ENCODE data around the gene VN1R2.
"Not testable (repeated sequence)": the region's sequence is repeated elsewhere in the genome, so short reads cannot be mapped to it uniquely, and the experiment has no call there.

VN1R2 gene, protein sequence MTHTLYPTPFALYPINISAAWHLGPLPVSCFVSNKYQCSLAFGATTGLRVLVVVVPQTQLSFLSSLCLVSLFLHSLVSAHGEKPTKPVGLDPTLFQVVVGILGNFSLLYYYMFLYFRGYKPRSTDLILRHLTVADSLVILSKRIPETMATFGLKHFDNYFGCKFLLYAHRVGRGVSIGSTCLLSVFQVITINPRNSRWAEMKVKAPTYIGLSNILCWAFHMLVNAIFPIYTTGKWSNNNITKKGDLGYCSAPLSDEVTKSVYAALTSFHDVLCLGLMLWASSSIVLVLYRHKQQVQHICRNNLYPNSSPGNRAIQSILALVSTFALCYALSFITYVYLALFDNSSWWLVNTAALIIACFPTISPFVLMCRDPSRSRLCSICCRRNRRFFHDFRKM

DNA sequence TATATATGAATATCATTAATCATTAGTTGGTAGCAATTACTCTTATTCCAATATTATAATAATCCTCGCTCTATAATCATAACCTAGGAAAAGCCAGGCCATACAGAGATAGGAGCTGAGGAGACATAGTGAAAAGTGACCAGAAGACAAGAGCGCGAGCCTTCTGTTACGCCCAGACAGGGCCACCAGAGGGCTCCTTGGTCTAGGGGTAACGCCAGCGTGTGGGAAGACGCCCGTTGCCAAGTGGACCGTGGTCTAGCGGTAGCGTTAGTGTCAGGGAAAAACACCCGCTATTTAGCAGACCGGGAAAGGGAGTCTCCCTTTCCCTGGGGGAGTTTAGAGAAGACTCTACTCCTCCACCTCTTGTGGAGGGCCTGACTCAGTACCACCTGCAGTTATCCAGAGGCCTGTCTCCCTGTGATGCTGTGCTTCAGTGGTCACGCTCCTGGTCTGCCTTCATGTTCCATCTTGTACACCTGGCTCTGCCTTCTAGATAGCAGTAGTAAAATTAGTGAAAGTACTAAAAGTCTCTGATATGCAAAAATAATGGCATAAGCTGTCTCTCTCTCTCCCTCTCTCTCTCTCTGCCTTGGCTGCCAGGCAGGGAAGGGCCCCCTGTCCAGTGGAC, at the start of gene VN1R2:
TSS of gene VN1R2 (plus strand) at position 578 of the 628 bp plus-strand sequence. CDS start 84 bp downstream, outside the sequence.
- in situ Hi-C loops (cut with HindIII; ENCODE audit: low pct_ligation_motif_present, low pct_unique_long_range_greater_than_20kb, low sequenced_read_pairs); DNase-seq: not testable (repeated sequence)

DNA sequence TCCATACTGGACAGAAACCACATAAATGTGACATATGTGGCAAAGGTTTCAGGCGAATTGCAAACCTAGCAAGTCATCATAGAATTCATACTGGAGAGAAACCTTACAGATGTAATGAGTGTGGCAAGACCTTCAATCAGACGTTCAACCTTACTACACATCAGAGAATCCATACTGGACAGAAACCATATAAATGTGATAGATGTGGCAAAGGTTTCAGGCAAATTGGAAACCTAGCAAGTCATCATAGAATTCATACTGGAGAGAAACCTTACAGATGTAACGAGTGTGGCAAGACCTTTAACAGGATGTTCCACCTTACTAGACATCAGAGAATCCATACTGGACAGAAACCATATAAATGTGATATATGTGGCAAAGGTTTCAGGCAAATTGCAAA, 46.5 kb upstream of the VN1R2 start:
- DNase-seq; in situ Hi-C loops (cut with HindIII; ENCODE audit: low pct_ligation_motif_present, low pct_unique_long_range_greater_than_20kb, low sequenced_read_pairs): not testable (repeated sequence)

- in situ Hi-C loops (cut with HindIII; ENCODE audit: low pct_ligation_motif_present, low pct_unique_long_range_greater_than_20kb, low sequenced_read_pairs): no loop called here
Measured at GRCh38 chr19:53212703-53213320, 45.3 kb upstream of the VN1R2 start.

GRCh38 chr19:53222716-53223115, 35.4 kb upstream of the VN1R2 start:
- DNase-seq; in situ Hi-C loops (cut with HindIII; ENCODE audit: low pct_ligation_motif_present, low pct_unique_long_range_greater_than_20kb, low sequenced_read_pairs): not testable (repeated sequence)

More at GRCh38 chr19:53212703-53213320, 45.3 kb upstream of the VN1R2 start:
- no peak for DNase-seq

GRCh38 chr19:53224606-53225005, 33.5 kb upstream of the VN1R2 start:
- DNase-seq: no peak
- in situ Hi-C loops (cut with HindIII; ENCODE audit: low pct_ligation_motif_present, low pct_unique_long_range_greater_than_20kb, low sequenced_read_pairs): no loop called here

DNA sequence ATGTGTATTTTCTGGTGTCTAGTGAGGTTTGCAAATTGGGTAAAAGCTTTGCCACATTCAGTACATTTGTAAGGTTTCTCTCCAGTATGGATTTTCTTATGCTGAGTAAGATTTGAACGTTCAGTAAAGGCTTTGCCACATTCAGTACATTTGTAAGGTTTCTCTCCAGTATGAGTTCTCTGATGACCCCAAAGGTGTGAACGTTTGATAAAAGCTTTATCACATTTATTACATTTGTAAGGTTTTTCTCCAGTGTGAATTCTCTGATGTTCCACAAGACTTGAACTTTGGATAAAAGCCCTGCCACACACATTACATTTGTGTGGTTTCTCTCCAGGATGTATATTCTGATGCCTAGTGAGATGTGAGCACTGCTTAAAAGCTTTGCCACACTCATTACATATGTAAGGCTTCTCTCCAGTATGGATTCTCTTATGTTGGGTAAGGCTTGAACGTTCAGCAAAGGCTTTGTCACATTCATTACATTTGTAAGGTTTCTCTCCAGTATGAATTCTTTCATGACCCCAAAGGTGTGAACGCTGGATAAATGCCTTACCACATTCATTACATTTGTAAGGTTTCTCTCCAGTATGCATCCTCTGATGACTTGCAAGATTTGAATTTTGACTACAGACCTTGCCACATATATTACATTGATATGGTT, 20.8 kb upstream of the VN1R2 start:
- no peak for DNase-seq
- in situ Hi-C loops (cut with HindIII; ENCODE audit: low pct_ligation_motif_present, low pct_unique_long_range_greater_than_20kb, low sequenced_read_pairs): no loop called here

- in situ Hi-C loops (cut with HindIII; ENCODE audit: low pct_ligation_motif_present, low pct_unique_long_range_greater_than_20kb, low sequenced_read_pairs): no loop called here
- DNase-seq: no peak
Measured at GRCh38 chr19:53246498-53246897, 11.6 kb upstream of the VN1R2 start.

DNA sequence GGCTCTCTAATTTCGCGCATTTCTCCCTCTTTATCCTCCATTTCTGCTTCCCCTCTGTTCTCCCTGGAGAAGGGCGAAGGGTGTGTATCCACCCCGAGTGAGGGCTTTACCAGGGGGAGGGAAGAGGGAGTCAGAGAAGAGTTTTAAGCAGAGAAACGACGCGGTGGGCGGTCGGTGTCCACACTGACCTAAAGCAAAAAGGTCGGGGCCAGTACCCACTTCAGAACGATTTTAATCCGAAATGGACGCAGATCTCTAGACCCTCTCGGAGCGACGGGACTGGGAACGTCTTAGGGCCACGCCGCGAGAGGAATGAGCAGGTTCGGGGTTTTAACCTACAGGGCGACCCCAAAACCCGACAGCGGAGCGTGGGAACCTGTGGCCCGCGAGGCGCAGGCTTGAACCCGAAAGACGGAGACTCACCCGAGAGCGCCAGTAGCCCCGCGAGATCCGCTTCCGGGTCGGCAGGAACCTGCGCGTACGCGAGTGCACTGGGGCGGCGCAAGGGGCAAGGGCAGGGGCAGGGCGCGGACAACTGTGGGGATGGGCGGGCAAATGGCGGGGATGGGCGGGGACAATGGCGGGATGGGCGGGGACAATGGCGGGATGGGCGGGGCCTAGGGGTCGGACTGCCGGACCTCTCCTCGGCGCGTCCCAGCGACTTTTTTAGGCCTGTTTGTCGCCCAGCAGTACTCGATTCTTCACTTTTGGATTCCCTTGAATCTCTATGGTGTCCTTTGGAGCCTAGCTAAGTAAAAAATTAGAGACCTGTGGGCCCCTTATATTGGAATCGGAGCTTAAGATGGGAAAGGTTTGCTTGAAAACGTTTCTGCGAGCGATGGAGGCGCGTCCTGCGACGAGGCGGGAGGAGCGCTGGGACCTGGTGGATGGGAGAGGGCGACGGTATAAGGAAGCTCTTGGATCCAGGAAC, 3.4 kb upstream of the VN1R2 start, which contains the start of gene ZNF677:
TSS of gene ZNF677 (minus strand) at position 463 of the 931 bp plus-strand sequence. CDS start 3,323 bp downstream, outside the sequence.
- no peak for DNase-seq
- in situ Hi-C loops (cut with HindIII; ENCODE audit: low pct_ligation_motif_present, low pct_unique_long_range_greater_than_20kb, low sequenced_read_pairs): no loop called here

DNA sequence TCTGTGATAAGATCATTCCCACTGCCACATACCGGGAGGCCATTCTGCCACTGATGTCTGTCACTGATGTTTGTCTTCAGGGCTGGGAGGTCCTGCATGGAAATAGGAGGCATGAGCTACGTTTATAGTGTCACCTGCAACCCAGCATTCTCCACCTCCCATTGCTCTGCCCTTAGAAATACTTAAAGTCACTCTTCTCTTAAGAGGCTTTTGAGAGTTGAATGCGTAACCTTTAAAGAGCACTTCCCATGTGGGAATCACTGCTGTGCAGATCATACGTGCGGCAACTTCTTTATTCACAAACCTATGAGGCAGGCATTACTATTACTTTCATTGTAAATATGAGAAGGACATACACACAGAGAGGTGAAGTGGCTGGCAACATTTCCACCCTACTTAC, 9.5 kb downstream of the VN1R2 start, which contains the start of gene VN1R4:
TSS of gene VN1R4 (minus strand) at position 101 of the 400 bp plus-strand sequence. CDS start at position 43, 58 bp downstream.
- in situ Hi-C loops (cut with HindIII; ENCODE audit: low pct_ligation_motif_present, low pct_unique_long_range_greater_than_20kb, low sequenced_read_pairs); DNase-seq: not testable (repeated sequence)

- DNase-seq; in situ Hi-C loops (cut with HindIII; ENCODE audit: low pct_ligation_motif_present, low pct_unique_long_range_greater_than_20kb, low sequenced_read_pairs): not testable (repeated sequence)
Measured at GRCh38 chr19:53269861-53270260, 11.8 kb downstream of the VN1R2 start.

DNA sequence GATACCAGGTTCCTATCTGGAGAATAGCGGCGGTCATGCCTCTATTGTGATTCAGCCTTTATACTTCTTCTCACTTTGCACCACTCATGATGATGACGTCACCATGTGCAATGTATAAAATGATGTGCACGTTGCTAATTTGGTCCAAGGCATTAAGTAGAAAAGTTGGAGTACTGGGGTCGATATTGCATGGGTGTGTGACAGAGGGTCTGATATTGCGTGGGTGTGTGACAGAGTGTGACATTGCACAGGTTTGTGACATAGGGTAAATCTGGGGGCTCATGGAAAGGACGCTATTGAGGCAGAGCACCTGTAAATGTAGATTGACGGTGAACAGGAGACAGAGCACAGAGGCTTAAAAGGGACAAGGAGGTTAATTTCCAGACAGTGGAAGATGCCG, 14.0 kb downstream of the VN1R2 start:
- in situ Hi-C loops (cut with HindIII; ENCODE audit: low pct_ligation_motif_present, low pct_unique_long_range_greater_than_20kb, low sequenced_read_pairs): no loop called here
- no peak for DNase-seq

DNA sequence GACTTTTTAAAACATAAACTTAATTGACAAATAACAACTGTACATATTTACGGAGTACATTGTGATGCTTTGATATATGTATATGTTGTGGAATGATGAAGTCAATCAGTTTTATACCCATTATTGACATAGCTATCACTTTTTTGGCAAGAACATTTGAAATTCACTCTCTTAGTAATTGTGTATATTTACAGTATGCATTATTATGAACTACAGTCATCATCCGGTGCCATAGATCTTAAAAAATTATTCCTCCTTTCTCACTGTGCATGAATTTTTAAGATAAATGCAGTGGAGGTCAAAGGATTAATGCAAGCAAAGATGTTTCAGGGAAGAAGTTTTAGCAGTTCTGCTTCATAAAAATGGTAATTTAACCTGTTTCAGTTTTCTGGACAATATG, 17.4 kb downstream of the VN1R2 start:
- DNase-seq: no peak
- in situ Hi-C loops (cut with HindIII; ENCODE audit: low pct_ligation_motif_present, low pct_unique_long_range_greater_than_20kb, low sequenced_read_pairs): no loop called here

- in situ Hi-C loops (cut with HindIII; ENCODE audit: low pct_ligation_motif_present, low pct_unique_long_range_greater_than_20kb, low sequenced_read_pairs); DNase-seq: not testable (repeated sequence)
Measured at GRCh38 chr19:53281947-53282346, 23.9 kb downstream of the VN1R2 start.

GRCh38 chr19:53285087-53285486, 27.0 kb downstream of the VN1R2 start:
- DNase-seq: no peak

DNA sequence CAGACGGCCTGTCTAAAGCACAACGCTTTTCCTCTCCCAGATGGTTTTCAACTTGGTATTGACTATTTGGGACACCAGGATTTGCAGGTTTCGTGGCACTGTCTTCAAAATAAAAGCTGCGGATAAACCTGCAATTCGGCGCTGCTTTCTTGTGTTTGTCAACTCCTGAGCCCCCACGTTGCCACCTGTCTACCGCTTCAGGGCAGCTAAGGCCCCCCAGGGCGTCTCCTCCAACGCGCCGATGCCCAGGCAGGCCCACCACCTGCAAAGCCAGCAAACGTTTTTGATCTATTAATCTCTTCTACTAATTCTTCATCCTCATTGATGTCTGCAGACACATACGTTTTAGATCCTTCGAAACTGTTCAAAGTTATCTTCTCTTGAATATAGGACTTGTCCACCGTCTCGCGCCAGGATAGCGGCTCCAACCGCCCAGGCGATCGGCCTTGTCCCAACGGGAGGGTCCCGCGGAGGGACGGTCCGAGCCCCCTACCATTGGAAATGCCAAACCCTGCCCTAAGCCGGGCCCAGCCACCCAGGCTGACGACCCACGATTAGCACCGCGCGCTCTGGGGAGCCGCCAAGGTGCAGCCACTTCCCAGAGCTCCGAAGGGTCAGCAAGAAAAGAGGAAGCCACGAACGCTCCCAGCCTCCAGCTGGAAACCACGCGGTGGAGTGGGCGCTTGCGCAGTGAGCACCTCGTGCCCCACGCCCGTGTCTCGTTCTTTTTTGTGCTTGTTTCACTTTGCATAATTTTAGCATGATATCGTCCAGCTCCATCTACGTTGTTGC, 32.9 kb downstream of the VN1R2 start:
- in situ Hi-C loops (cut with HindIII; ENCODE audit: low pct_ligation_motif_present, low pct_unique_long_range_greater_than_20kb, low sequenced_read_pairs): no loop called here
- no peak for DNase-seq

More at GRCh38 chr19:53285087-53285486, 27.0 kb downstream of the VN1R2 start:
- in situ Hi-C loops (cut with HindIII; ENCODE audit: low pct_ligation_motif_present, low pct_unique_long_range_greater_than_20kb, low sequenced_read_pairs): no loop called here

DNA sequence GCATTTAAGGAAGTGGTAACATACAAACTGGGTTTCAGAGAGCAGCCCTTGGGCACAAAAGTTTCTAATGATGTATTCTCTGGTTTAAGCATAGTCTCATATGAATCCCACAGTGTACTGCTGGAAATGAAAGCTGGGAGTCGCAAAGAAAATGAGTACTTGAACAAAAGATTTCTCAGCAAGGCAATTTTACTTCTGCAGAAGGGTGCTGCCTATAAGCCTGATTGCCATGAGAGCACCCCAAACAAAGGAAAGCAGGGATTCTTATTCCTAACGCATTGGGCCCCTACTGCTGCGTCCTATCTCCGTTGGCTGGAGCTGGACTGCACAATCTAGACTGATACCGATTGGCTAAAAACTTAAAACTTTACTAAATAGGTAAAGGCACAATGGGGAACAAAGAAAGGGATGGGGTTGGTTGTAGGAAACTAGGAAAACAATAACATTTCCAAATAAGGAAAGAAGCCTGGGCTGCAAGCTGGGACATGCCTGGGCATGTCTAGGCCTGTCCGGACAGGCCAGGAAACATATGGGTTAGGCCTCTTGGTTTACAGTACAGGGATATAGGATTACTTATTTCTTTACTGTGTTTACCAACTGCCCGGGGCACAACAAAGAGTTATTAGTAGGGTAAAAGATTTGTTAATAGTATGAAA, 36.8 kb downstream of the VN1R2 start:
- in situ Hi-C loops (cut with HindIII; ENCODE audit: low pct_ligation_motif_present, low pct_unique_long_range_greater_than_20kb, low sequenced_read_pairs): no loop called here
- DNase-seq: no peak
